ENCODE results near the gene UBXN4. TPM values are rescaled to one million over a fixed set of nuclear protein-coding genes. Genes with fewer than 3 reads are reported as not detected.

UBXN4 gene
- total RNA-seq, 1 experiment from 2014 or later = 83.7 TPM

- Histone ChIP-seq H3K27me3 (ENCODE audit: control insufficient read depth, insufficient read depth, low read length) (no peaks in the 10 kb centered on the region), H3K4me3 (ENCODE audit: low read depth in 2 of 2, low read length in 2 of 2) (no peak overlapping the region), H3K36me3 (ENCODE audit: control insufficient read depth, insufficient read depth, low read length) (no peaks in the 10 kb centered on the region), H3K9me3 (ENCODE audit: control insufficient read depth, insufficient read depth, low read depth, low read length) (no peaks in the 10 kb centered on the region), H3K4me1 (ENCODE audit: control insufficient read depth, insufficient read depth, low read length) (no peaks in the 10 kb centered on the region), H3K27ac (ENCODE audit: low read length) (no peak overlapping the region)
- intact Hi-C loops (cut with micrococcal nuclease; ENCODE audit: unreplicated experiment) (no loop called here), in situ Hi-C loops (cut with HindIII; ENCODE audit: low pct_unique_long_range_greater_than_20kb, low sequenced_read_pairs) (no loop called here)
- POLR2A ChIA-PET = no interaction called here
- no TSS peak for BruUV-seq (replicated peaks)
- DNase-seq (ENCODE audit: low read depth, low spot score) (no peak), ATAC-seq (no peak)
- no peak for TF ChIP-seq REST (IDR thresholded peaks at IDR 0.05; ENCODE audit: insufficient read depth in 1 of 2, low read depth in 2 of 2, low read length in 1 of 2)
- no peak for TF ChIP-seq CTCF (IDR thresholded peaks at IDR 0.05)
- no peak for TF ChIP-seq POLR2AphosphoS5 (IDR thresholded peaks at IDR 0.05; ENCODE audit: low read depth, low read length)
- TF ChIP-seq TCF7L2 (IDR thresholded peaks at IDR 0.05; ENCODE audit: low read depth, low read length) = no peak
- no peak for TF ChIP-seq SIN3A (IDR thresholded peaks at IDR 0.05; ENCODE audit: borderline replicate concordance, insufficient read depth, low read depth, low read length)
- CTCF ChIA-PET = no interaction called here
Observed at GRCh38 chr2:135826544-135826943, 84.9 kb downstream of the UBXN4 start.

- Histone ChIP-seq H3K4me3 (ENCODE audit: low read depth in 2 of 2, low read length in 2 of 2) (no peak overlapping the region), H3K27ac (ENCODE audit: low read length) (no peak overlapping the region), H3K4me1 (ENCODE audit: control insufficient read depth, insufficient read depth, low read length) (no peaks in the 10 kb centered on the region), H3K9me3 (ENCODE audit: control insufficient read depth, insufficient read depth, low read depth, low read length) (no peaks in the 10 kb centered on the region), H3K36me3 (ENCODE audit: control insufficient read depth, insufficient read depth, low read length) (no peaks in the 10 kb centered on the region), H3K27me3 (ENCODE audit: control insufficient read depth, insufficient read depth, low read length) (no peaks in the 10 kb centered on the region)
- CTCF ChIA-PET = no interaction called here
- TF ChIP-seq TCF7L2 (IDR thresholded peaks at IDR 0.05; ENCODE audit: low read depth, low read length) (no peak), SIN3A (IDR thresholded peaks at IDR 0.05; ENCODE audit: borderline replicate concordance, insufficient read depth, low read depth, low read length) (no peak), REST (IDR thresholded peaks at IDR 0.05; ENCODE audit: insufficient read depth in 1 of 2, low read depth in 2 of 2, low read length in 1 of 2) (no peak), CTCF (IDR thresholded peaks at IDR 0.05) (no peak), POLR2AphosphoS5 (IDR thresholded peaks at IDR 0.05; ENCODE audit: low read depth, low read length) (no peak)
- in situ Hi-C loops (cut with HindIII; ENCODE audit: low pct_unique_long_range_greater_than_20kb, low sequenced_read_pairs) = no loop called here
- intact Hi-C loops (cut with micrococcal nuclease; ENCODE audit: unreplicated experiment) = no loop called here
- DNase-seq (ENCODE audit: low read depth, low spot score) = no peak
- 0 out of 2 replicates have a peak, but pooled peaks have one; percentile 19 for ATAC-seq
- POLR2A ChIA-PET = no interaction called here
- no TSS peak for BruUV-seq (replicated peaks)
Observed at GRCh38 chr2:135829378-135830135, 87.9 kb downstream of the UBXN4 start.

All from Panc1 (cell line).